Adrenal gland (tissue), 12 donors: ENCODE measurements around the gene FGFRL1. TPM values are rescaled to one million over a fixed set of nuclear protein-coding genes. Genes with fewer than 3 reads are reported as not detected.

ENCODE experiments used
- DNase-seq, 7 donors: peaks; one replicate each; pipeline ENCODE4 v3.0.0-alpha.2; 2019 to 2020
- H3K27ac ChIP-seq, 5 donors: fragments of 200-600 bp; sonication (generic) in 4 of 5; 1 replicate in 3 of 5; 2 replicates in 2 of 5; pipeline versions ENCODE4 v1.5.1 to v1.8.0; 2016 to 2020; ENCODE audit warnings: mild to moderate bottlenecking in 1 of 5
- H3K27me3 ChIP-seq: fragments of 200-600 bp; 2 replicates; pipeline ENCODE4 v1.8.0; 2021
- H3K36me3 ChIP-seq, 2 donors: fragments of 200-600 bp; replicated peaks in 1 of 2; 1 replicate in 1 of 2; 2 replicates in 1 of 2; pipeline versions ENCODE4 v1.5.1 to v1.8.0; 2018 to 2022
- H3K4me1 ChIP-seq, 2 donors: fragments of 200-600 bp; replicated peaks in 1 of 2; 1 replicate in 1 of 2; 2 replicates in 1 of 2; pipeline versions ENCODE4 v1.5.1 to v1.8.0; 2018 to 2021
- H3K4me3 ChIP-seq, 4 donors: fragments of 200-600 bp; sonication (generic) in 3 of 4; one replicate each; pipeline ENCODE4 v1.5.1; 2016 to 2018
- H3K9me3 ChIP-seq, 3 donors: fragments of 200-600 bp; sonication (generic) in 1 of 3; replicated peaks in 1 of 3; 1 replicate in 2 of 3; 2 replicates in 1 of 3; pipeline versions ENCODE4 v1.5.1 to v1.8.0; 2016 to 2021
- CTCF ChIP-seq, 6 experiments: fragments of 450-650 bp in 4 of 6; fragments of 200-600 bp in 2 of 6; sonication (generic) in 1 of 6; IDR thresholded peaks; 1 replicate in 5 of 6; 2 replicates in 1 of 6; pipeline versions ENCODE4 v1.5.1 to v1.8.0; 2016 to 2021; ENCODE audit warnings: antibody characterized with exemption in 6 of 6, mild to moderate bottlenecking in 2 of 6, moderate library complexity in 1 of 6
- POLR2A ChIP-seq, 2 donors: fragments of 450-650 bp; IDR thresholded peaks; one replicate each; pipeline ENCODE4 v1.6.1; 2017; ENCODE audit warnings: antibody characterized with exemption in 2 of 2, mild to moderate bottlenecking in 2 of 2, moderate library complexity in 1 of 2
- WGBS, 4 donors: extraction: QIAGEN DNeasy Blood & Tissue Kit in 2 of 4; methylation state at CpG; one replicate each; pipeline versions ENCODE4 v1.1.5 to v1.1.7; 2013 to 2017; 5-methylcytosine and 5-hydroxymethylcytosine counted together
- intact Hi-C, 2 donors: fragments of 100-400 bp; cut with DNase I; formaldehyde crosslinking; loops; one replicate each; pipeline versions ENCODE4 v1.14.1 to v1.15.0; 2022 to 2023
- polyA plus RNA-seq, 3 donors: library from polyadenylated mRNA; stranded (reverse); fragments of 200-250 nt in 2 of 3; fragments of 350-450 nt in 1 of 3; fragmentation: Illumina TruSeq in 1 of 3; extraction: RNeasy Lipid Tissue Mini Kit (QIAGEN cat#74804) in 1 of 3; gene quantifications; one replicate each; pipeline ENCODE4 v1.2.3, GENCODE V29; 2013 to 2014
- total RNA-seq, 9 donors: library from RNA; depleted of rRNA in 4 of 9; stranded (reverse); fragments of >200 nt in 4 of 9; fragments of 120-200 nt in 1 of 9; fragmentation: NEBNext Ultra II Directional in 1 of 9; extraction: Animal tissue kit (Norgen Biotek cat#: 25700) in 1 of 9; gene quantifications; one replicate each; pipeline versions ENCODE4 v1.1.0 to v1.2.4, GENCODE V29; 2013 to 2023
- donor health status: healthy with polysubstance abuse.
- donor health status: Bipolar disorder and iron deficiency.
- donor health status: DM: yes; HTN: yes; CAD: no.
- donor health status: DM: no; HTN: no; CAD: no.
- donor health status: DM: no; HTN: no; CAD: no.
- donor health status: DM: yes; HTN: yes; CAD: no.

FGFRL1 gene
- total and polyA plus RNA-seq, 12 donors: 24.4 to 274 (median 77.8) TPM

GRCh38 chr4:1014291-1015167, 3.1 kb downstream of the FGFRL1 start:
- Histone ChIP-seq H3K36me3 (no peaks in the 10 kb centered on the region), H3K27ac (peak overlapping the region in 3 of 5 donors; percentile 39 to 90 (median 84)), H3K27me3 (no peaks in the 10 kb centered on the region), H3K4me3 (no peak overlapping the region), H3K4me1 (peaks cover 29 to 51% of the 10 kb centered on the region in 2 donors), H3K9me3 (no peaks in the 10 kb centered on the region)
- TF ChIP-seq POLR2A (IDR thresholded peaks at IDR 0.05) (no peak), CTCF (IDR thresholded peaks at IDR 0.05) (no peak)
- intact Hi-C loops: no loop called here
- DNase-seq: peak in 1 of 7 donors; percentile 55
- WGBS, 4 donors: 69 to 71% (median 70%) methylated on average over 15 to 36 of the region's 36 CpGs

DNA sequence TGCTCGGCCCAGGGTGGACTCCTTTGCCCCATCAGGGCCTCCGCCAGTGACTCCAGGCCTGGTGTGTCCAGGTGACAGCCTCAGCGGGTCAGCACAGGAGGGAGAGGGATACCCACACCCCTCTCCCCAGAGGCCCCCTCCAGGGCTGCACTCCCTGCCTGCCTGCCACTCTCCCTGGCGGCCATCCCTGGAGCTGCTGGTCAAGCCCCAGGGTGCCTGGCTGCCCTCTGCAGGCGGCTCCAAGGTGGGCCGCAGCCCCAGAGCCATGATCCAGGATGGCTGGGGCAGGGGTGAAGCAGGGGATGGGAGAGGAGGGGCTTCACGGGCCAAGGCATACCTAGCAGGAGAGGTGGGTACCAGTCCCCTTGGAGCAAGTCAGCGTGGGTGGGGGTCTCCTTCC, 3.8 kb downstream of the FGFRL1 start:
- H3K4me3 ChIP-seq: no peak overlapping the region
- H3K27ac ChIP-seq: peak overlapping the region in 1 of 5 donors; percentile 84
- WGBS, 4 donors: 79 to 89% (median 85%) methylated on average over 2 to 8 of the region's 8 CpGs
- peaks cover 25 to 47% of the 10 kb centered on the region in 2 donors for H3K4me1 ChIP-seq
- H3K36me3 ChIP-seq: no peaks in the 10 kb centered on the region
- intact Hi-C loops: no loop called here
- no peak for TF ChIP-seq CTCF (IDR thresholded peaks at IDR 0.05)
- no peak for TF ChIP-seq POLR2A (IDR thresholded peaks at IDR 0.05)
- H3K27me3 ChIP-seq: no peaks in the 10 kb centered on the region
- DNase-seq: no peak
- no peaks in the 10 kb centered on the region for H3K9me3 ChIP-seq

- Histone ChIP-seq H3K36me3 (no peaks in the 10 kb centered on the region), H3K4me3 (no peak overlapping the region), H3K27me3 (no peaks in the 10 kb centered on the region), H3K4me1 (peaks cover 19 to 41% of the 10 kb centered on the region in 2 donors), H3K27ac (no peak overlapping the region), H3K9me3 (no peaks in the 10 kb centered on the region)
- DNase-seq: no peak
- TF ChIP-seq CTCF (IDR thresholded peaks at IDR 0.05) (no peak), POLR2A (IDR thresholded peaks at IDR 0.05) (no peak)
- WGBS, 4 donors: 67 to 90% (median 76%) methylated on average over 2 to 10 of the region's 10 CpGs; no CpG with 5 or more reads in 1 of the 4 donors
- intact Hi-C loops: no loop called here
Observed at GRCh38 chr4:1015746-1016145, 4.3 kb downstream of the FGFRL1 start.

- Histone ChIP-seq H3K4me3 (no peak overlapping the region), H3K36me3 (no peaks in the 10 kb centered on the region), H3K27ac (no peak overlapping the region), H3K4me1 (peaks cover 13 to 38% of the 10 kb centered on the region in 2 donors), H3K9me3 (no peaks in the 10 kb centered on the region), H3K27me3 (no peaks in the 10 kb centered on the region)
- 87 to 92% (median 92%) methylated on average over 4 to 16 of the region's 16 CpGs; no CpG with 5 or more reads in 1 of the 4 donors for WGBS, 4 donors
- intact Hi-C loops: no loop called here
- no peak for DNase-seq
- TF ChIP-seq CTCF (IDR thresholded peaks at IDR 0.05): no peak
- no peak for TF ChIP-seq POLR2A (IDR thresholded peaks at IDR 0.05)
Observed at GRCh38 chr4:1017211-1017610, 5.8 kb downstream of the FGFRL1 start.
